ENCODE measurements around the gene NIT1.
A peak's percentile ranks its signal among the peaks of the same experiment; 100 is the strongest.

Gene NIT1

DNA sequence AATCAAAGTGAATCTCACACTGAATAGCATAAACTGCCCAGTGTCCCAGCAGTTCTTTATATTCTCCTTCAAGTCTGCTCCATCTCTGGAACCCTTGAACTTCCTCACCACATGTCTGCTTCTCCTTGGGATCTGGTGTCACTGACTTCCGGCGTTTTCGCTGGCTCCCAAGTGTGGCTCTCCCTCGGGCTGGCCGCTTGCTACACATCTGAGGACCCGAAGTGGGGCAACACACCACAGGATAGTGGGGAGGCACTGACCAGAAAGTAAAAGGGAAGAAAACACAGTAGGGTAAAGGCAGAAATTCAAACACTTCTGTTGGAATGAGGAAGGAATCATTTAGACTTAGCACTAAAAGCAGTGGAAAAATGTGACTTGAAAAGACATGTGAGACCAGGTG lies 5.1 kb downstream of the NIT1 start:
- DNase-seq (ENCODE audit: low read depth), result no peak

DNA sequence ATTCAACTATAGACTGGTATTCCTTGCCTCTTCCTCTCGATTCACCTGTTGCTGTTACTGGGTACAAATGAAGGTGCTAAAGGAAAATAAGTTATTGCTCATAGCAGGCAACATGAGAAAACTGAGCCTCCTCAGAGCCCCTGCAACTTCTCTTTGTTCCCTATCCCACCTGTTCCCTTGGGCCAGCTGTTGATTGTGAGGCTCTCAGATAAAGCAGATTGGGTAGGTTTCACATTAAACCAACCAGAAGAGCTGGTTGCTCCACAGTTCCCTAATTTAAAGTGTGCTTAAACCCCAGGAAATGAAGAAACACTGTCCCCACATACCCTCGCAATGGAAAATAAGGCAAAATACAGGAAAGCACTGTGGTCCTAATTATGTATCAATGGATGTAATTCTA lies 9.7 kb downstream of the NIT1 start:
- TF ChIP-seq, protein P1, sequence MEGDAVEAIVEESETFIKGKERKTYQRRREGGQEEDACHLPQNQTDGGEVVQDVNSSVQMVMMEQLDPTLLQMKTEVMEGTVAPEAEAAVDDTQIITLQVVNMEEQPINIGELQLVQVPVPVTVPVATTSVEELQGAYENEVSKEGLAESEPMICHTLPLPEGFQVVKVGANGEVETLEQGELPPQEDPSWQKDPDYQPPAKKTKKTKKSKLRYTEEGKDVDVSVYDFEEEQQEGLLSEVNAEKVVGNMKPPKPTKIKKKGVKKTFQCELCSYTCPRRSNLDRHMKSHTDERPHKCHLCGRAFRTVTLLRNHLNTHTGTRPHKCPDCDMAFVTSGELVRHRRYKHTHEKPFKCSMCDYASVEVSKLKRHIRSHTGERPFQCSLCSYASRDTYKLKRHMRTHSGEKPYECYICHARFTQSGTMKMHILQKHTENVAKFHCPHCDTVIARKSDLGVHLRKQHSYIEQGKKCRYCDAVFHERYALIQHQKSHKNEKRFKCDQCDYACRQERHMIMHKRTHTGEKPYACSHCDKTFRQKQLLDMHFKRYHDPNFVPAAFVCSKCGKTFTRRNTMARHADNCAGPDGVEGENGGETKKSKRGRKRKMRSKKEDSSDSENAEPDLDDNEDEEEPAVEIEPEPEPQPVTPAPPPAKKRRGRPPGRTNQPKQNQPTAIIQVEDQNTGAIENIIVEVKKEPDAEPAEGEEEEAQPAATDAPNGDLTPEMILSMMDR (IDR thresholded peaks at IDR 0.05; ENCODE audit: low read length, missing control alignments), result no peak
- DNase-seq (ENCODE audit: low read depth), result no peak
- H3K4me3 ChIP-seq (replicated peaks; ENCODE audit: low read depth, low read length), result no peak overlapping the region

More for the DNA sequence above, 5.1 kb downstream of the NIT1 start:
- H3K4me3 ChIP-seq (replicated peaks; ENCODE audit: low read depth, low read length), result no peak overlapping the region
- TF ChIP-seq, protein P1 (IDR thresholded peaks at IDR 0.05; ENCODE audit: low read length, missing control alignments), result no peak

DNA sequence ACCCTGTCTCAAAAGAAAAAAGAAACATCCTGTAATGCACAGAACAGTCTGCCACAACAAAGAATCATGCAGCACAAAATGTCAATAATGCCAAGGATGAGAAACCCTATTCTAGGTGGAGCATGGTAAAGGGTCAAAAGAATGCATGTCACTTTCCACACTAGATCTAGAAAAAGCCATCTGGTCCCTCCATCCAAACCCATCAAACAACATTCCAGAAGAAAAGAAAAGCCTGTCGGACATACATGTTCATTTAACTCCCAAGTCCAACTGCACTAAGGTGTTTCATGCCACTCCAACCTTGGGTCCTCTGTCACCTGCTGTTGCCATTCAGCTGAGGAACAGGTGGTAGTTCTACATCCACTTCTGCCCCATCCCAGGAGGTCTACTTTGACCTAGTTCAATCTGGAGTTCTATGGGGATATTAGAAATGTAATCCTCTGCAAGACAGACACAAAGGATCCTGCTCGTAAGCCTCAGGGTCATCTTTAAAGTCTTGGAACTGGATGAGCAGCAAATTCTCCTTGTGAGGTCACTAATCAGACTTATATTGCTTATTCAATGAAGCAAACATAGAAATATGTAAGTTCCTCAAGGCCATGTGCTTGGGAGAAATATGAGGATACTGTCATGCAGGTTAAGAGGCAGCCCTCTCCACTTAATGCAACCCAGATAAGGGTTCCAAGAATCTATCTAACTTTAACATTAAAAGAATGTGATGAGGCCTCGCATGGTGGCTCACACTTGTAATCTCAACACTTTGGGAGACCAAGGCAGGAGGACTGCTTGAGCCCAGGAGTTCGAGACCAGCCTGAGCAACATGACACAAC lies 10.9 kb downstream of the NIT1 start:
- TF ChIP-seq, protein P1 (IDR thresholded peaks at IDR 0.05; ENCODE audit: low read length, missing control alignments), result no peak
- no peak overlapping the region for H3K4me3 ChIP-seq (replicated peaks; ENCODE audit: low read depth, low read length)
- DNase-seq (ENCODE audit: low read depth), result no peak

DNA sequence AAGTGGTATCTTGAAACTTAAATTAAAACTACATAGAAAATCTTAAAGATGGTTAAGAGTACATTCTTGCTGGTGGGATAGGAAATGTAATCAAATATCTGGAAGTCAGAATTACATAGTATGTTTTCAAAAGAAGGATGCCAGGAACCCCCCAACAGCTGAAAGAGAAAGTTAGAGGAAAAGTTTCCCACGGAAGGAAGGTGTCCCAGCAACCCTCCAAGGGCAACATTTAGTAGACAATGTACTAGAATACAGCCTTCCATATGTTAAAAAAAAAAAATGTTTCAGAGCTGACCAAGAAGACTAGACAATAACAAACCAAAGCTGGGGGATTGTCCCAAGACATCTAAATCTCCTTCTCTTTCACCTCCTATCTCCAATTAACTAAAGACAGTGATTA lies 12.4 kb downstream of the NIT1 start:
- no peak overlapping the region for H3K4me3 ChIP-seq (replicated peaks; ENCODE audit: low read depth, low read length)
- TF ChIP-seq, protein P1 (IDR thresholded peaks at IDR 0.05; ENCODE audit: low read length, missing control alignments), result no peak
- no peak for DNase-seq (ENCODE audit: low read depth)

DNA sequence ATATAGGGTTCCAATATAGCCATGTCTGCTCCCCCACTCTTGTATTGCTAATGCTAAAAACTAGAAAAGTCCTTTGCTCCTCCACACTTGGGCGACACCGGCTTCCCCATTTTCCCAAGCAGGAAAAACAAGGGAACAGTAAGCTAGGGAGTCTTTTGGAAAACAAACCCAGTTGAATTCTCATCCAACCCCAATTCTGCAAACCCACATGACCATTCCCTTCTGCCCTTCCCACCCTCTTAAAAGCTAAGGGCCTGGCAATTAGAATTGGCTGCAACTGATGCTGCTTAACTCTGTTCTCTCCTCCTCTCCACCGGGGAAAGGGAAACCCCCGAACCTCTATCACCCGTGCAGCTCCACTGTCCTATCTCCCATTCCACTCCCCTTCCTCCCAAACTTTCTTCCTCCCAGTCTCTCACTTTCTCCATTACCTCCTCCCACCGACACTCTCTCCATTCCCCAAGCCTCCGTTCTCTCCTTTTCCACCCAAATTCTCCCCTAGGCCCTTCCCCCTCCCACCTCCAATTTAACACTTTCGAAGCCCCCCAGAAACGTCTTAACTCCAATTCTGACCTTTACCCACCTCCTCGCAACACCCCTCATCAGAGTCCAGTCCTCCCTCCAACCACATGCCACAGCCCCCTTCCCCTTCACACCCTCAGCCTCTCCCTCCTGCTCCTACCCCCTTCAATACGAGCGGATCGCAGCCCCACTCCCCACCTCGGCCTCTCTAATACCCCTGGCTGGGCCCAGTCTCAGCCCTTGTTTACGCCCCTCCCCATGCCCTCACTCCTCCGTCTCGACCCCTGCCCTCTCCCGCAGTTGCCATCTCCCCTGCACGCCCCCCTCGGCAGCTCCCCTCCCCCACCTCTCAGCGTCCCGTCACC lies 13.9 kb downstream of the NIT1 start:
- peak overlapping the region; percentile 97 for H3K4me3 ChIP-seq (replicated peaks; ENCODE audit: low read depth, low read length)
- TF ChIP-seq, protein P1 (IDR thresholded peaks at IDR 0.05; ENCODE audit: low read length, missing control alignments), result no peak
- DNase-seq (ENCODE audit: low read depth), result peak; percentile 25

DNA sequence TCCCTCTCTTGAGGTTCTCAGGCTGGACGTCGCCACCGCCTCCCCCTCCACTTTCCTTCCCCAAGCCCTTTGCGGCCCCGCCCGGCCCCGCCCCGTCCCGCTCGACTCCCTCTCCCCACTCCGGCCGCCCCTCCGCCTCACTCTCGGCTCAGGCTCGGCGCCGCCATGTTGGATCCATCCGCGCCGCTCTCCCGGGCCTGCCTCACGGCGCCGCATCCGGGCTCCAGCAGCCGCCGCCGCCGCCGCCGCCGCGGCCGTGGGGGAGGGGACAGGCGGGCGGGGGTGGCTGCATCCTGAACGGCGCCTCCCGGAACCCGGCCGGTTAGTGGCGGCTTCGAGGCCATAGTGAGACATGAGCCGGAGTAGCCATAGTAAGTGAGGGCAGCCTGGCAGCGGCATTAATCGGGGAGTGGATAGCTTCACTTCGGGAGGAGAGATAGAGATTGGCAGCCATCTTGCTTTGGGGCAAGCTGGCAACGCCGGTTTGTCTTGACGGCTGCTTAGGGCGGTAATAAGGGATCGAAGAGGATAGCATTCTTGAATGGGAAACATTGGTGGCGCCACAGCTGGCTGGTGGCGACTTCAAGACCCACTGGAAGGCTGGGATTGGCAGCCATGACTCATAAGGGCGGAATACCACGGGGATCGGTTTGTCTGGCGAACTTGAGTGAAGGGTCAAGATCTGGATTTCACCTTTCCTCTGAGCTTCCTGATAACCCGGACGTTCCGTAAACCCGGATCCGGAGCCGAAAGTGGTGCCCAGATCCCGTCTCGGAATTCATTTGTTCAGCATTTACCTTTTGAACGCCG lies 14.7 kb downstream of the NIT1 start, which contains the start of gene DEDD:
TSS of gene DEDD (minus strand) at position 258 of the 810 bp plus-strand sequence. CDS start 8,205 bp downstream, outside the sequence.
- TF ChIP-seq, protein P1 (IDR thresholded peaks at IDR 0.05; ENCODE audit: low read length, missing control alignments), result no peak
- peak; percentile 97 for DNase-seq (ENCODE audit: low read depth)
- H3K4me3 ChIP-seq (replicated peaks; ENCODE audit: low read depth, low read length), result peak within 1 kb of the TSS; percentile 97
